Activated CD8-positive, alpha-beta memory T cell treated with anti-CD3 and anti-CD28 coated beads, Interleukin-2, amount 50 U/mL, for 1 hour (primary cell): ENCODE results near the gene SUV39H1.
"Not testable (repeated sequence)": the region's sequence is repeated elsewhere in the genome, so short reads cannot be mapped to it uniquely, and the experiment has no call there.

Experiments
- DNase-seq: peaks from one replicate; pipeline ENCODE4 v3.0.0-alpha.2; 2020; ENCODE audit errors: extremely low read depth

The SUV39H1 gene

GRCh38 chrX:48696301-48696908, at the start of gene SUV39H1:
SUV39H1 (plus strand) TSS chrX:48696734; CDS start chrX:48696785, 51 bp downstream.
- DNase-seq = peak; percentile 53

DNA sequence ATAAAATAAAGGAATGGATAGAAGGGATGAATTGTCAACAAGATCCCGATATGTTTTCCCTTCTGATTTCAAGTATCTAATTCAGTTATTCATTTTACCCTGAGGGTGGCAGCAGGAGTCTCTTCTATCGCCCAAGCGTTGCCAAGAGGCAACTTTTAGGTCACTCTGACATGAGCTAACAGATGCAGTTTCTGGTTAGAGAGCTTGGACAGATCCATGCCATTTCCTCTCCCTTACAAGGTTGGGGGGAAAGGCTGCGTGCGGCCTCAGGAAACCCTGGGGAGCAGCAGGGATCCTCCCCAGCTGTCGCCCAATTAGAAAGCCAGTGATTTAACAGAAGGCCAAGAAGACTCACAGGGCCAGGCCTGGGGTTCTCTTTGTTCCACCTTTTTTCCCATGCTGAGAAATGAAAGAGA, 48.2 kb upstream of the SUV39H1 start:
- no peak for DNase-seq

DNA sequence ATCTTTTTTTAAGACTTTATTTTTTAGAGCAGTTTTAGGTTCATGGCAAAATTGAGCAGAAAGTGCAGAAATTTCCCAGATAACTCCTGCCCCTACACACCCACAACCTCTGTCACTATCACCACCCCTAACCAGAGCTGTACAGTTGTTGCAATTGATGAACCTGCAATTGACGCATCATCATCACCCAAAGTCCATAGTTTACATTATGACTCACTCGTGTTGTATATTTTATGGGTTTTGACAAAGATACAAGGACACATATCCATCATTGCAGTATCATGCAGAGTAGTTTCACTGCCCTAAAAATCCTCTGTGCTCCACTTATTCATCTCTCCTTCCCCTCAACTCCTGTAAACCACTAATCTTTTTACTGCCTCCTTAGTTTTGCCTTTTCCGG, 47.4 kb upstream of the SUV39H1 start:
- DNase-seq = no peak

DNA sequence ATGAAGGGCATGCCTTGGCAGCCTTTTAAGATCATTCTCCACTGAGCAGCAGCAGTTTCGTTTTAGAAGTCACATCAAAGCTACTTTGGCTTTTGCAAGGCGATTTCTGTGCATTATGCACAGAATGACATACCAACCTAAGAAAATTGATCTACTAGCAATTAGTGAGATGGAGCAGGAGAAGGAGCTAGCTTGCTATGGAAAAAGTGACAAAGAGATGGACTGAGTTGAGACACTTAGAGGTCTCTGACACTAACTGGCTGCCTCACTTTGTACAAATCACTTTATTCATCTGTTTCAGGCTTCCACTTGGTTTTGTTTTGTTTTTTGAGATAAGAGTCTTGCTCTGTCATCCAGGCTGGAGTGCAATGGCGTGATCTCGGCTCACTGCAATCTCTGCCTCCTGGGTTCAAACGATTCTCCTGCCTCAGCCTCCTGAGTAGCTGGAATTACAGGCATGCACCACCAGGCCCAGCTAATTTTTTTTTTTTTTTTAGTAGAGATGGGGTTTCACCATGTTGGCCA, 44.4 kb upstream of the SUV39H1 start:
- DNase-seq = not testable (repeated sequence)

DNA sequence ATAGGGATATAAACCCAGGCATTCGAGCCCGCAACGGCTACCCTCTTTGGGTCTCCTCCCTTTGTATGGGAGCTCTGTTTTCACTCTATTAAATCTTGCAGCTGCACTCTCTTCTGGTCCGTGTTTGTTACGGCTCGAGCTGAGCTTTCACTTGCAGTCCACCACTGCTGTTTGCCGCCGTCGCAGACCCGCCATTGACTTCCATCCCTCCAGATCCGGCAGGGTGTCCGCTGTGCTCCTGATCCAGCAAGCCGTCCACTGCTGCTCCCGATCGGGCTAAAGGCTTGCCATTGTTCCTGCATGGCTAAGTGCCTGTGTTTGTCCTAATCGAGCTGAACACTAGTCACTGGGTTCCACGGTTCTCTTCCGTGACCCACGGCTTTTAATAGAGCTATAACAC, 41.8 kb upstream of the SUV39H1 start:
- DNase-seq = not testable (repeated sequence)

- DNase-seq = not testable (repeated sequence)
These were observed 36.8 kb upstream of the SUV39H1 start for GRCh38 chrX:48659686-48660085.

DNA sequence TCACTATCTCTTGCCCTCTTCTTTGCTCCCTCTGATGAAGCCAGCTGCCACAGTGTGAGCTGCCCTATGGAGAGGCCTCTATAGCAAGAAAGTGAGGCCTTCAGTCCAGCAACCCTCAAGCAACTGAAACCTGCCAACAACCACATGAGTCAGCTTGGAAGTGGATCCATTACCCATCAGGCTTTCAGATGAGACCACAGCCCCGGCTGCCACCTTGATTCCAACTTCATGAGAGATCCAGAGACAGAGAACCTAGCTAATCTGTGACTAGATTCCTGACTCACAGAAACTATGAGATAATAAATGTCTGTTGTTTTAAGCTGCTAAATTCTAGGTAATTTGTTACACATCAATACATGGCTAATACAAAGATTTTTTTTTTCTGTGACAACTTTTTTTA, 33.3 kb upstream of the SUV39H1 start:
- no peak for DNase-seq

DNA sequence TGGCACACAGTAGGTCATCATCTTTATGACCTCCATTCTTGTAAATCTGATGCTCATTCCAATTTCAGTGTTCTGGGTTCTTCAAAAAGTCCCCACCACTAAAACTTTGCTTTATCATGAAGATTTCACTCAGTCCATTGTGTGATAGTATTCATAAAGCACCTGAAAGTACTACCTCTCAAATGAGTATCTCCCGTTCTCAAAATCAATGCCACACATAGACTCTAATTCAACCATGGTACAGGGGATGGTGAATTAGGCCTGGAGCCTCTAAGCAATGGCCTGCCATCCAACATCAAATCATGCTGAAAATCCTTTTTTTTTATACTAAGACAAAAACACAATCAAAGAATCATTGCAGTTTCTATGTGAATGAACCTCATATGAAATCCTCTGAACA, 32.4 kb upstream of the SUV39H1 start:
- no peak for DNase-seq

- no peak for DNase-seq
These were observed 30.5 kb upstream of the SUV39H1 start for GRCh38 chrX:48665991-48666390.

- no peak for DNase-seq
These were observed 29.9 kb upstream of the SUV39H1 start for GRCh38 chrX:48666649-48667048.

GRCh38 chrX:48667509-48667908, 29.0 kb upstream of the SUV39H1 start:
- DNase-seq = no peak

GRCh38 chrX:48668187-48668586, 28.3 kb upstream of the SUV39H1 start:
- DNase-seq = not testable (repeated sequence)

- peak; percentile 60 for DNase-seq
These were observed 20.2 kb upstream of the SUV39H1 start for GRCh38 chrX:48676106-48676892.

DNA sequence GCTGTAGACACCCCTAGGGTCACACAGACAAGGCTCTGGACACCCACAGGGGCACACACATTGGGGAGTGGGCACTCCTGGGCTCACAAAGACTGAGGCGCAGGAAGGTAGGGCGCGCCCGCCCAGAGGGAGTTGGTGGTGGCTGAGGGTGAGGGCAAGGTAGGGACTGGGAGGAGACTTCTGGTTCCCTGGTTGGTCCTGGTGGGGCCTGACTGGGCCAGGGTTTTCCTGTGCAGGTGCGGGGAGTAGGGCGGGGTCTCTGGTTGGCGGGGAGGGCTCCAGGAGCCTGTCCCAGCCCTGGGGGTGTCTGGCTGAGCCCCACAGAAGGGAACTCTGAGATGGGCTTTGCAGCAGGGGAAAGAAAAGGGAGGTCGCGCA, 19.7 kb upstream of the SUV39H1 start:
- DNase-seq = no peak

DNA sequence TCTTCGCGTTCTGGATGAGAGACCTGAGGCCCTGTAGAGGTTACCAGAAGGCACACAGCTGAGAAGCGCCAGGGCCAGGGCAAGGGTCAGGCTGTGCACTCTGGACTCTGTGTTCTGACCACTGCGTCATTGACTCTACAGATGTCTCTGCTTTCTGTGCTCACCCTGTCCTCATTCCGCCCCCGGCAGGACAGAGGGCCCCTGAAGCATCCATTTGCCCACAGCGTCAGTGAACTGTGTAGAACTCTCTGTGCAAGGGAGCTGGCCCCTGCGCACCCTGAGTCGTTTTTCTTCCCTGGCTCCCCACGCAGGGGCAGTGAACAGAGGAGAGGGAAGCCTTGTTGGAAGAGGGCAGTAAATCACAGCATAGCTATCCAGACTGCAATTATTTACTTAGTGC, 19.0 kb upstream of the SUV39H1 start:
- no peak for DNase-seq

GRCh38 chrX:48680467-48680866, 16.1 kb upstream of the SUV39H1 start:
- DNase-seq = not testable (repeated sequence)

GRCh38 chrX:48680925-48681324, 15.6 kb upstream of the SUV39H1 start:
- not testable (repeated sequence) for DNase-seq

- no peak for DNase-seq
These were observed 14.9 kb upstream of the SUV39H1 start for GRCh38 chrX:48681539-48682183.

DNA sequence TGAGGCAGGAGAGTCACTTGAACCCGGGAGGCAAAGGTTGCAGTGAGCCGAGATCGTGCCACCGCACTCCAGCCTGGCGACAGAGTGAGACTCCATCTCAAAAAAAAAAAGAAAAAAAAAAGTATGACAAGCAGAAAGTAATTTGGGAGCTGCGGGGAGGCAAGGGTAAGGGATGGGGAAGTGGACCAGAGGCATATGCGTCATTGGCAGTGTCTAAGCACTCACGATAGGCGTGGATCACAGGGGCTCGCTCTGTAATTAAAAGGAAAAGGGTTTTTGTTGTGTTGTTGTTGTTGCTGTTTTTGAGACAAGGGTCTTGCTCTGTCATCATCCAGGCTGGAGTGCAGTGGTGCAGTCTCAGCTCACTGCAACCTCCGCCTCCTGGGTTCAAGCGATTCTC, 13.7 kb upstream of the SUV39H1 start:
- DNase-seq = not testable (repeated sequence)

DNA sequence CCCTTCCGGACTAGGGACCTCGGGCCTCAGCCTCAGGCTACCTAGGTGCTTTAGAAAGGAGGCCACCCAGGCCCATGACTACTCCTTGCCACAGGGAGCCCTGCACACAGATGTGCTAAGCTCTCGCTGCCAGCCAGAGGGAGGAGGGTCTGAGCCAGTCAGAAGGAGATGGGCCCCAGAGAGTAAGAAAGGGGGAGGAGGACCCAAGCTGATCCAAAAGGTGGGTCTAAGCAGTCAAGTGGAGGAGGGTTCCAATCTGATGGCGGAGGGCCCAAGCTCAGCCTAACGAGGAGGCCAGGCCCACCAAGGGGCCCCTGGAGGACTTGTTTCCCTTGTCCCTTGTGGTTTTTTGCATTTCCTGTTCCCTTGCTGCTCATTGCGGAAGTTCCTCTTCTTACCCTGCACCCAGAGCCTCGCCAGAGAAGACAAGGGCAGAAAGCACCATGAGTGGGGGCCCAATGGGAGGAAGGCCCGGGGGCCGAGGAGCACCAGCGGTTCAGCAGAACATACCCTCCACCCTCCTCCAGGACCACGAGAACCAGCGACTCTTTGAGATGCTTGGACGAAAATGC, 13.0 kb upstream of the SUV39H1 start, which contains the start of gene WAS:
TSS of gene WAS (plus strand) at position 389 of the 572 bp plus-strand sequence. CDS start at position 444, 55 bp downstream.
- DNase-seq = no peak

DNA sequence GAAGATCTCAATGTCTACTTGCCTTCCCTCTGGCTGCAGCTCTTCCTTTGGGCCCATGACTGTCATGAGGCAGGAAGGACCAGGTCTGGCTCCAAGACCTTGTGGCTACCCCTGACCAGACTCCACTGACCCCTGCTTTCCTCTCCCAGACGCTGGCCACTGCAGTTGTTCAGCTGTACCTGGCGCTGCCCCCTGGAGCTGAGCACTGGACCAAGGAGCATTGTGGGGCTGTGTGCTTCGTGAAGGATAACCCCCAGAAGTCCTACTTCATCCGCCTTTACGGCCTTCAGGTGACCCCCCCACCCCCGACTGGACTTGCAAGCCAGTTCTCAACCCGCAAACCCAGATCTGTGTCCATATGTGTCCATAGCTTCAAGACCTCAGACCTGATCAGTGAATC, 12.4 kb upstream of the SUV39H1 start:
- DNase-seq = no peak

GRCh38 chrX:48685416-48685815, 11.1 kb upstream of the SUV39H1 start:
- DNase-seq = no peak
